ENCODE measurements around the gene VPS16.

VPS16 gene

DNA sequence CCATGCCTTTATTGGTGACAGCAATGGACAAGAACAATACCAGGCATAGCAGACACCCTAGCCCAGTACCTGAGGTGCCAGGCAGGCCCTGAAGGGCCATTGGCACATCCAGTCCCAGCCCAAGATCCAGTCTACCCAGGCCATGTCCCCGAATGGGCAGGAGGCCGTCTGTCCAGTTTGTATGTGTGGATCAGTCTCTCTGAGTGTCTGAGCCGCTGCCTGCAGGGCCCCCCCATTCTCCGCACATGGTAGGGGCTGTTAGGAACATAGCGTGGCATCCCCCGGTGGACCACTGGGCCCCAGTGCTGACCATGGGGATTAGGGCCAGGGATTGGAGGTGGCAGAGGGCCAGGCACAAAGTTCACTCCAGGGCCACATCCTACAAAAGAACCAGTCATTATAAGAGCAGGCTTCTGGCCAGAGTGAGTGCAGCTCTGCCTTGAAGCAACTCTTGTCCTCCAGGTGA lies 5.2 kb upstream of the VPS16 start:
- no peak for DNase-seq (ENCODE audit: low read depth)

DNA sequence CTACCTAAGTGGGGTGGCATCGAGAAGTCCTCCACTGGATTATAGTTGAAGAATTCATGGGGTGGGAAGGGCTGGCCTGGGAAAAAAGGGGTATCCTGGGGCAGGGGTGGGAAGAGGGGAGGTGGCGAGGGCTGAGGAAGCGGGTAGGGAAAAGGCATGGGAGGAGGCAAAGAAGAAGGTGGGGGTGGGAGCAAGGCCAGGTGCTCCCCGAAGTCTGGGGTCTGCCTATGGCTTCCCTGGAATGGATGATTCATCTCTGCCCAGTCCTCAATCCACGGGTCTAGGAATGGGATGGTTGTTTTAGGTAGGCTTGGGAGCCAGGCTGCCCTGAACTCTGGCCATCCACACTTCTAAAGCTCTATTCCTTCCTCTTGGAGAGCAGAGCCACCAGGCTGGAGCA lies 4.5 kb upstream of the VPS16 start:
- DNase-seq (ENCODE audit: low read depth) = no peak

DNA sequence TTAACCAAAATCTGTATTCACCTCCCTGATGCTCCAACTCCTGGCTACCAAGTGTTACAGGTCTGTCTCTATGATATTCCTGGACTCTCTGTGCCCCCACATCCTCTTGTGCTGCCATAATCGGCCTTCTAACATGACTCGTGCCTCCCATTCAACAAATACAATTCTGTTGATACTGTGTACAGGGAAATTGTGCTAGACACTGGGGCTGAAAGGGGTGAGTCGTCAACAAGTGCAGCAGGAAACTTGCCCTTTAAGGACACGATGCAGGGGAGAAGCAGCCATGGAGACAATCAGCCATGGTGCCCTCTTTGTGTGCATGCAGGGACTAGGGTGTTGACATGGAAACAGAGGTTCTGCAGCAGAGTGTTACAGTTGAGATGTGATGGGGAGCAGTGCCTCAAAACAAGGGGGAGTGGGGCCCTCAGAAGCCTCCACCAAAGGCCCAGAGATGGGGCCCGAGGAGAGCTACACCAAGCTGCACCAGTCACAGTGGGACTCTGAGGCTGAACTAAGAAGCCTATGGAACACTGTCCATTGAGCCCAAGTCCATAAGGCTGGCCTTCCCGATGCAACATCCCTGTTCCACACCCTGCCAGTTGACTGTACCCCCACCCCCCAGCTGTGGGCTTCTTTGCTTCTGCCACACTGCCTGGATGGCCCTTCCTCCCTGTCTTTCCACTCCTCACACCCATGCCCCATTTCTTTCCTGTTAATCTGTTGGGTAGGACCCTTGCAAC lies 3.2 kb upstream of the VPS16 start:
- no peak for DNase-seq (ENCODE audit: low read depth)

DNA sequence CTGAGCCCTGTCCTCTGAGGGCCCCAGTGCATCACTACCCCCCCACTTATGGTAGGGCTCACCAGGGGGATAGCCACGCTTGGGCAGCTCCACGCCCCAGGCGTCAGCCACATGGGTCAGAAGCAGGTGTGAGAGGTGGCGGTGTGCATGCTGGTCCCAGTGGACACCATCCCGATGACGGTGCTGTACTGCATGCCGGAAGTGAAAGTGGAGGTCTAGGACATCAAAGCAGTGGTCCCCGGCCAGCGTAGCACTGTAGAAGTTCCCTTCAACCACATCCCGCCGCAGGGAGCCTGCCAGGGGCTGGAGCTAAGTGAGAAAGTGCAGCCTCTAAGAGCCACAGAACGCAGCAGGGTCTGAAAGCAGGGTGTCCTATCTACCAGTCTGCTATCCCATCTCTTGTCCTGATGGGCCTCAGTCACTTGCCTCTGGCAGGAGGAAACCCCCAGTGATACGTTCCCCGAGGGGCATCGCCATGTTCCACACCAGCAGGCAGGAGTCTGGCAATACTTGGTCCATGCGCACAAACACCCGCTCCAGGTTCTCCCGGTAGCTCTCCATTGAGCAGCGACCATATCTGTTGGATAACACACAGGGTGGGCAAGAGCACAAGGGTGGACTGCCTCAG lies 2.3 kb upstream of the VPS16 start:
- DNase-seq (ENCODE audit: low read depth) = no peak

DNA sequence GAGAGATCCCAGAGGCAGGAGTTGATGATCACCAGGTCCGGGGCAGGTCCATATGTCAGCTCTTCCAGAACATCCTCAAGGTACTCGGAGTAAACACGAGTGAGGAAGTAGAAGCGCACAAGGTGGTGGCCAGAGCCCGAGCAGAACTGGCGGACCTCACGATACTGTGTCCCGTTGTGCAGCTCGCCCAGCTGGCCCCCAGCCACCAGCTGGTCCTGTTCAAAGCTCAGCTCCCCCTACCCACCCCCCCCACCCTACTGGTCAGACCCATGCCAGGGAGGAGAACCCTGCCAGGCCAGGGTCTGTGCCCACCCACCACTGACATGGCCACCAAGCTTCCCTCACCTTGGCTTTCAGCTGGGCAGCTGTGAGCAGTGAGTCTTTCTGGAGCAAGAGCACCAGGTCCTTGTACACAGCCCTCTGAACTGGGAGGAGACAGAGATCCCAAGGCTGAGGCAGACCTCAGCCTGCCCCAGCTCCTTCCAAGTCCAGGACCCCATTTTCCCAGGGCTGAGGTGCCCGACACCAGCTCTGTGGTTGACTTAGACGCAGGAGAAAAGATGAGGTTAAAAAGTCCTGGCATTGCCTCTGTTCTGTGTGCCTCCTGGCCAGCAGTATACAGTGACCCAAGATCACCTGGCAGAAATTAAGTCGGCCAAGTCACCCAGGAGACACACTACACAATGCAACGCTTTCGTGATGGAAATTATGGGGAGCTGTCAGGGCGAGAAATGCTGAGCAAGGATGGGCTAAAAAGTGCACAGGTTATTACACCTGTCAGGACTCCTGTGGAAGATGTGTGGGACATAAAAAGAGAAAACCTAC lies 1.5 kb upstream of the VPS16 start:
- DNase-seq (ENCODE audit: low read depth) = no peak

DNA sequence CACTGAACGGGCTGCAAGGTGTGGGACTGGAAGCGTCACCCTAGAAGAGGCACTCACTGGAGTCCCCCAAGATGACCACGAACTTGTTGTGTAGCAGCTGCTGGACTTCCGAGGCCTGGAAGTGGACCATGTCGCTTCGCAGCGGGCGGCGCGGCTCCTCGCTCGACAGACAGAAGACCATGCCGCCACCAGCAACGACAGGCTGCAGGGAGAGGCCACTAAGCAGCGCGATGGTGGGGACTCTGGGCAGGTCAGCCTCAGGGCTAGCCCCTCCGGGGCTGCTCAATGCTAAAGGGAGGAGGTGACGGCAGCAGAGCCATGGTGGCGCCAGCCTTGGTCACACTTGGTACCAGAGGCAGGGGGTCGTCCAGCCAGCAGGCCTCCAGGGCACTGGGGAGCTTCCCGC lies 810 bp upstream of the VPS16 start:
- DNase-seq (ENCODE audit: low read depth) = no peak

DNA sequence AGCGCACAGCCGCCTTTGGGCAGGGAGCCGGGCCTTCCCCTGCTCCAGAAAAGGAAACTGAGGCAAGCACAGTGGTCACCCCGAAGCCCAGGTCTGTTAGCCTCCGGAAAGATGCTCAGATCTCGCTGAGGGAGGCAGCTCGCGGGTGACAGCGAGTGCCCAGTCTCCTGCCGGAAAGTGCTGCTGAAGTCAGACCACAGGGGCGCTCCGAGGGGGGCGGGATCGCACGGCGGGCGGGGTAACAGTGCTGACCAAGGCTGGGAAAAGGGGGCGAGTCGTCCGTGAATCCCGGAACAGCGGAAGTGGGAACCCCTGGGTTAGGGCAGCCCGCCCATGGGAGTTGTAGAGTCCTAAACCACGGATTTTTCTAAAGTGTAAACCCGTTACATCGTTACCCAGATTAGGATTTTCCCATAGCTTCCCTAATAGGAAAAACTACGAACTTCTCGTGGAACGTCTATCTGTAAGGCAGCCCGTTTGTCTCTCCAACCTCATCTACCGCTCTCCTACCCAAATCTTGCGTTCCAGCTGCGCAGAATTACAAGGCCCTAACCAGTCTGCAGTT lies 504 bp downstream of the VPS16 start:
- no peak for DNase-seq (ENCODE audit: low read depth)

DNA sequence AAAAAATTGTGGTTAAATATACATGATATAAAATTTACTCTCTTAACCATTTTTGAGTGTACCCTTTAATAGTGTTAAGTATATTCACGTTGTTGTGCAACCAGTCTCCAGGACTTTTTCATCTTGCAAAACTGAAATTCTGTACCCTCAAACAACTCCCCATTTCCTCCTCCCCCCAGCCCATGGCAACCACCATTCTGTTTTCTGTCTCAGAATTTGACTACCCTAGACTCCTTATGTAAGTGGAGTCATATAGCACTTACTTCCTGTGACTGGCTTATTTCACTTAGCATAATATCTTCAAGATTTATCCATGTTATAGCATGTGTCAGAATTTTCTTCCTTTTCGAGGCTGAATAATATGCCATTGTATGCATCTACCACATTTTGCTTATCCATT lies 5.1 kb downstream of the VPS16 start:
- no peak for DNase-seq (ENCODE audit: low read depth)

DNA sequence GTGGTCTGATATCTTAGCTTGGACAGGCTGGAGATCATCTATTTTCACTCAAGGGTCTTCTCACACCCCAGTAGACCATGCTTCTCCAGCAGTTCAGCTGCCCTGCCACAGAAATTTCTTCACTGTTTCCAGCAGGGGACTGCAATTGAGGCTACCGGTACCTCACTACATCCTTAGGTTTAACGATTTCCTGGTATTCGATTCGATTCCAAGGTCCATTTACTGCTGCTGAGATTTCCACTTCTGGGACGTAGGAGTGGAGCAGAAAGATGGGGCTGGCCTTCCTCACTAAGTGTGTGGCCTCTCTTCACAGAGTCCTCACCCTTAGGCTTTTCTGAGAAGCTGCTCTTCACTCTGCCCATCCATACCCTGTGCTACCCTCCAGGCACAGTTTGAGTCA lies 6.2 kb downstream of the VPS16 start:
- no peak for DNase-seq (ENCODE audit: low read depth)

DNA sequence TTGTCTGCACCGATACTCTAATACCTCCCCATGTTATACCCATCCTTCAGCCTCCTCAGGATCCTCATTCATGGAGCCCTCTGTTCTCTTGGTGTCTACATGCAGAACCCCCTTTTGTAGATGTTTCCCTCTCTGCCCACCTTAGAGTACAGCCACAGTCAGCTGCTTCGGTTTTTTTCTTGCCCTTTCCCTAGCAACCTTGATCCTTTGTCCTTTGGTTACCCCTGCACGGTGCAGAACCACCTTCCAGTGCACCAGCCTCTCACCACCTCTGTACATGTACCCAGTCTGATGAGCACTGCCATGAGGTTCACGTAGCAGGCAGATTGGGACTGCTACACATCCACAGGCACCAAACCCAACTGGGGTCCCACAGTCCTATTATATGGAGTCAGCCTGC lies 7.3 kb downstream of the VPS16 start:
- DNase-seq (ENCODE audit: low read depth) = no peak

DNA sequence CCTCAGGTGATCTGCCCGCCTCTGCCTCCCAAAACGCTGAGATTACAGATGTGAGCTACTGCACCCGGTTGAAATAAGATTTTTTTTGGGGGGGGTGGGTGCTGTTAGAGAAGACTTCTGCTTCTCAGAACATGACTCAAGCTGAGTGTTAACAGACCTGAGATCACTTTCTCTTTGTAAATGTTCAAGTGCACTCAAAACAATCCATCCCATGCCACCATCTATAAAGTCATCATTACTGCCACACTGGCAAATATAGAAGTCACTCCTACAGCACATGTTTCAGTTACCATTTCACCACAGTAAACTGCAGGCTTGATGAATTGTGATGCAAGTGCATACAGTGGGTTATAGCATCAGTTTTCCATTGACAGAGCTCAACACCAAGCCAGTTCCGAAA lies 9.0 kb downstream of the VPS16 start:
- no peak for DNase-seq (ENCODE audit: low read depth)

DNA sequence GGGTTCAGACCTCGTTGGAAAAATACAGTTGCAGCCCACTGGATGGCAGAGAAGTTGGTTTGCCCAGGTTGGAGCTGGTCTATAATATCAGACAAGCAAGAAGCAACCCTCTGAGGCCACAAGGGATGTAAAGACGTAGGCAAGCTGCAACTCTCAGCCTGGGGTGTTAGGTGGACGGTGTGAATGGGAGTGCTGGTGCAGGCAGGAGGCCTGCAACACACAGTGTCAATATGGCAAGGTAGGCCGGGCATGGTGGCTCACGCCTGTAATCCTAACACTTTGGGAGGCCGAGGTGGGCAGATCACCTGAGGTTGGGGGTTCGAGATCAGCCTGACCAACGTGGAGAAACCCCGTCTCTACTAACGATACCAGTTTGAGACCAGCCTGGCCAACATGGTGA lies 10.5 kb downstream of the VPS16 start:
- DNase-seq (ENCODE audit: low read depth) = no peak

DNA sequence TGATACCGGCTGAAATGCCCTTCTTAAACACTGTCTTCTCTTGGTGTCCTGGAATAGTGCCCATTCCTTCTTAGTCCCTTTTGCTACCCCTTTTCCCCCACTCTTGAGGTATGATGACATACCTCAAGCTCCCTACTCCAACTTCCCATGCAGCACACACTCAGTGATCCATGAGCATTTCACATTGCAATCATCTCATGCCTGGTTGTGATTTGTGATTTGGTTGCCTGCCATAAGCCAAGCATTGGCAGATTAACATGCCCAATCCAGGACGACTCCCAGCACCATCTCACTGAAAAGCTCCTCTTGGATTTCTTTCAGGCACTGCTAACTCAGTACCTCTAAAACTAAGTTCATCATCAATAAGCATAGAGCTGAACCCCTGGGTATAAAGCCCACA lies 18.0 kb downstream of the VPS16 start:
- DNase-seq (ENCODE audit: low read depth) = no peak

DNA sequence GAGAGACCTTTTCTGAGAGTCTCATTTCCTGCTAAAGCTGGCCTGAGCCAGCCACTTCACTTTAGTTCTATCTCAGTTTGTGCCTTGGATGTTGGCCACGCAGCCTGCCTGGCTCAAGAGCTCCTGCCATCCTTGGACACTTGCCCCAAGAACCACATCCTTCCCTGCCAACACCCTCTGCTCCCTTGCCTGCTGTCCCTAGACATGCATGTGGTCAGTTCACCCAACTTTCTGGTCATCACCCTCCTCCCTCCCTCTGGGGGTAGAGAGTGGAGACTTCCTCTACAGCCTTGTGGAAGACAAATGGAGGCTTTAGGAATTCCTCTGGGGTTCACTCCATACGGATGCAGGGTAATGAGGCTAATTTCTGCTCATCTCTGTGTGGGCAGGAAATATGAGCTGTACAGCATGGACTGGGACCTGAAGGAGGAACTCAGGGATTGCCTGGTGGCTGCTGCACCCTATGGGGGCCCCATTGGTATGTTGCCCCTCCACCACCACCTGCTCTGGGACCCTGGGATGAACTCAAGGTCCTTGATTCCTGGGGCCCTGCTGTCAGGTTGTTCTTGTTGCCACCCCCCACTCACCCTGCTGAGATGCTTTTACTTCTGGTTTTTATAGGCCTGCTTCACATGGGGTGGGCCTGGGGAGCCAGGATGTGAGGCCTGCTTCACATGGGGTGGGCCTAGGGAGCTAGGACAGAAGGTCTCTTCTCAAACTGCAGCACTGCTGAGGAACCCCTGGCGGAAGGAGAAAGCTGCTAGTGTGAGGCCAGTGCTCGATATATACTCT lies 19.0 kb downstream of the VPS16 start:
- peak; percentile 64 for DNase-seq (ENCODE audit: low read depth)

DNA sequence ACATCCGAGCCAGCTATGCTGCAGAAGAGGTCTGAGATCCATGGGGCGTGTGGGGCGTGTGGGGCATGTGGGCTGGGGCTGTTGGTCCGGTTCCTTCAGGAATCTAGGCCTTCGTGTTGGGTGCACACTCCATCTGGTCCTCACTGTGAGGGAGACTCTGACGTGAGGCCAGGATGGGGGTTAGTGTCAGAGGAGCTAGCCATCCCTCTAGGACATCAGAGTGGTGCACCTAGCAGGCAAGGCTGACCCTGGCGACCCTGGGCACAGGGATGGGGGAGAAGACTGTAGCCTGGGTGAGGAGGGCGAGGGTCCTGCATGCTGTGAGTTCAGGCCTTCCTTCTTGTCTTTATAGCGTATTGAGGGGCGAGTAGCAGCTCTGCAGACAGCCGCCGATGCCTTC lies 24.1 kb downstream of the VPS16 start:
- DNase-seq (ENCODE audit: low read depth) = no peak

DNA sequence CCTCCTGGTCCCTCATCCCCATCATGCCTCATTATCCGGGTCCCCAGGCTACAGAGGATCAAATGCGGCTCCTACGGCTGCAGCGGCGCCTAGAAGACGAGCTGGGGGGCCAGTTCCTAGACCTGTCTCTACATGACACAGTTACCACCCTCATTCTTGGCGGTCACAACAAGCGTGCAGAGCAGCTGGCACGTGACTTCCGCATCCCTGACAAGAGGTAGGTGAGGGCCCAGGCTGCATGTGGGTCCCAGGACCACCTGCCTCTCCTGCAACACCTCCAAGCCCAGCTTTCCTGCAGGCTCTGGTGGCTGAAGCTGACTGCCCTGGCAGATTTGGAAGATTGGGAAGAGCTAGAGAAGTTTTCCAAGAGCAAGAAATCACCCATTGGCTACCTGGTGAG lies 24.6 kb downstream of the VPS16 start:
- no peak for DNase-seq (ENCODE audit: low read depth)

DNA sequence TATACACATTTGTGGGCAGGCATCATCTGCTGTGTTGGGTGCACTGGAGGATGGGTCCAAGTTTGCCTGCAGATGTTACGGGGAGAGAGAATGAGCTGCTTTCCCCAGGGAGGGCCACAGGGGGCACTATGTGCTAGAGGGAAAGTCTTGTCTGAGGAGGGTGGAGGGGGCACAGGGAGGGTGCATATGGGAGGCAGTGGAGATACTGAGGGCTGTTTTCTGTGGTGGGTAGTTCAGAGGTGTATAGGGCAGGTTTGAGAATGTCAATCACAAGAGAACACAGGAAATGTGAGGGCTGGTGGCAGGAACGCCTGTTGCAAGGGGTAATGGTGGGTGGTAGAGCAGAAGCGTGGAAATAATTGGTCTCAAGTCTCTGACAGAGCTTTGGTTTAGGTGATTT lies 25.1 kb downstream of the VPS16 start:
- DNase-seq (ENCODE audit: low read depth) = no peak

DNA sequence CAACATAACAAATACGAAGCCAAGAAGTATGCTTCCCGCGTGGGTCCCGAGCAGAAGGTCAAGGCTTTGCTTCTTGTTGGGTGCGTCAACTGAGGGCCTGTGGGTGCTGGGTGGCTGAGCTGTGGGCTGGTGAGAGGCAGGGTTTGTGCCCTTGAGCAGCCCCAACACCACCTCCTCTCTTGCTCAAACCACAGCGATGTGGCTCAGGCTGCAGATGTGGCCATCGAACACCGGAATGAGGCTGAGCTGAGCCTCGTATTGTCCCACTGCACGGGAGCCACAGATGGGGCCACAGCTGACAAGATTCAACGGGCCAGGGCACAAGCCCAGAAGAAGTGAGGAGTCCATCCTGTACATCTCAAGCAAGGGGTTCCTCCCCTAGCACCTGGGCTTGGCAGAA lies 25.7 kb downstream of the VPS16 start:
- no peak for DNase-seq (ENCODE audit: low read depth)

DNA sequence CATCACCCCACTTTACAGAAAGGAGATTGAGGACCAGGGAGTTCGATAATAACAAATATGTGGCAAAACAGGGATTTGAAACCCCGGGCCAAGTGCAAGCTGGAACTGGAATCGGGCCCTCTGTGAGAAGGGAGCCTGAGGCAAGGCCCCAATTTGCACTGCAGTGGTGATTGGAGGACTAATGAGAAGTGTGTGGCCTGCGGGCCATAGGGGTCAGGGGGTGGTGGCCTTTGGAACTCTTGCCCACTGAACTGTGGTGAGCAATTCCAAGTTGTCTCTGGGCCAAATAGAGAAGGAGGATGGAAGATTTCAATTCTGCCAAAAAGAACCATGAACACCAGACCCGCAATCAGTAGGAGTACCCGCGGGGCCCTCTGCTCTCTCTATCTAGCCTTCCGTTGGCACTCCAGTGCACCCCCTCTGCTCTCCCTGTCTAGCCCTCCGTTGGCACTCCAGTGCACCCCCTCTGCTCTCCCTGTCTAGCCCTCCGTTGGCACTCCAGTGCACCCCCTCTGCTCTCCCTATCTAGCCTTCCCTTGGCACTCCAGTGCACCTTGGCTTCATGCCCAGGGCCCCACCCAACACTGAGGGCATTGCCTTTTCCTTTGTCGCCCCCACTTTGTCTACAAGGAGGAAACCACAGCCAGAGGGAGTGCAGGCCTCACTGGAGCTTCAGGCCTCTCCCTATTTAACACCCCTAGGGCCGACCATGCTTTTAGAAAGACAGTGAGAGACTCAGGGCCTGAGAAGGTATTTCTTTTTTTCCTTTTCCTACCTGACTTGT lies 26.7 kb downstream of the VPS16 start:
- no peak for DNase-seq (ENCODE audit: low read depth)

DNA sequence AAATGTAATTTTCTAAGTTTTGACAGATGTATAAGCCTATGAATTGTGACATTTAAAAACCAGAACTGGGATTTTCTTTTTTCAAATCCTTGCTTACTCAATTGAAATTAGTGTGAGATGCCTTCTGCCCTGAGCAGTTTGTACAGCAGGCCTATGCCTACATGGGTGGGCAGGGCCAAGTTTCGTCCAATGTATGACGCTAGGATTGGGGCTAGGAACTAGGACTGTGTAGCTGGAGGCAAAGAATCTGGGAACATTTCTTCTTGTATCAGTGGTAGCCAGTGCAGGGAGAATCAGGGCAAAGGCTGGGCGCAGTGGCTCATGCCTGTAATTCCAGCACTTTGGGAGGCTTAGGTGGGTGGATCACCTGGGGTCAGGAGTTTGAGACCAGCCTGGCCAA lies 28.8 kb downstream of the VPS16 start:
- no peak for DNase-seq (ENCODE audit: low read depth)

DNA sequence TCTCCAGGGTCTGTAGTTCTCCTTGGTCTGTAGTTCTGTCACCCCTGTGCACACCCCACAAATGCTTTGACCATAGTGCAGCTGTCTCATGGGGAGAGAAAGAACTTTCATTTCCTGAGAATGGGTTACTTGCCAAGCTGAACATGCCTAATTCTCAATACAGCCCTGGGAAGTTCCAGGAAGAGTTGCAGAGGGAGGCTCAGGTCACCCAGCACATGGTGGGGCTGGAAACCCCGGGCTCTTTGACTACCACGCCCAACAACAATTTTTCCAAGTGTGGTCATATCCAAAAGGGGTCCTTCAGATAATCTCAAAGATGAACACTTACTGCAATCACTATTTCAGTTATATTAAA lies 30.5 kb downstream of the VPS16 start:
- peak; percentile 52 for DNase-seq (ENCODE audit: low read depth)
